HG03469 (cell line): ENCODE data around the gene SLC37A1.

Source experiments
- ATAC-seq: cut with Tn5 transposase; IDR thresholded peaks from one replicate; pipeline ENCODE4 v1.9.1; 2021; ENCODE audit warnings: mild to moderate bottlenecking, moderate library complexity, moderate number of reproducible peaks; ENCODE audit not compliant: unreplicated experiment

SLC37A1 gene

DNA sequence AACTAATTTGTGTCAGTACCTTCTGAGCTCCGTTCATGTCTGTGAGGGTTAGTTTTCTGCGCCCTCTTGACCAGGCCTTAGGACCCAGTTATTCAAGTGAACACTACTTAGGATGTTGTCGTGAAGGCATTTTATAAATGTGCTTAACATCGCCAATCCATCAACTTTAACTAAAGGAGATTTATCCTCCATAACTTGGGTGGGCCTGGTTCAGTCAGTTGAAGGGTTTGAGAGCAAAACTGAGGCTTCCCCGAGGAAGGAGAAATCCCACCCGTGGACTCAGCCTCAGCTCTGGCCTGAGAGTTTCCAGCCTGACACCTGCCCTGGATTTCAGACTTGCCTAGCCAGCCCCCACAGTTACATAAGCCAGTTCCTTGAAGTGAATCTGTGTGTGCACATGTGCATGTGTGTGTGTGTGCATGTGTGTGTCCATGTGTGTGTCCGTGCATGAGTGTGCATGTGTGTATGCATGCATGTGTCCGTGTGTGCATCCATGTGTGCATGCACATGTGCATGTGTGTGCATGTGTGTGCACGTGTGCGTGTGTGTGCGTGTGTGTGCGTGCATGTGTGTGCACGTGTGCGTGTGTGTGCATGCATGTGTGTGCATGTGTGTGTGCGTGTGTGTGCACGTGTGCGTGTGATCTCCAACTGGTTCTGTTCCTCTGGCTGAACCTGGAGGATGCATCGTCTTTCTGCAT lies 77.7 kb downstream of the SLC37A1 start:
- no peak for ATAC-seq

DNA sequence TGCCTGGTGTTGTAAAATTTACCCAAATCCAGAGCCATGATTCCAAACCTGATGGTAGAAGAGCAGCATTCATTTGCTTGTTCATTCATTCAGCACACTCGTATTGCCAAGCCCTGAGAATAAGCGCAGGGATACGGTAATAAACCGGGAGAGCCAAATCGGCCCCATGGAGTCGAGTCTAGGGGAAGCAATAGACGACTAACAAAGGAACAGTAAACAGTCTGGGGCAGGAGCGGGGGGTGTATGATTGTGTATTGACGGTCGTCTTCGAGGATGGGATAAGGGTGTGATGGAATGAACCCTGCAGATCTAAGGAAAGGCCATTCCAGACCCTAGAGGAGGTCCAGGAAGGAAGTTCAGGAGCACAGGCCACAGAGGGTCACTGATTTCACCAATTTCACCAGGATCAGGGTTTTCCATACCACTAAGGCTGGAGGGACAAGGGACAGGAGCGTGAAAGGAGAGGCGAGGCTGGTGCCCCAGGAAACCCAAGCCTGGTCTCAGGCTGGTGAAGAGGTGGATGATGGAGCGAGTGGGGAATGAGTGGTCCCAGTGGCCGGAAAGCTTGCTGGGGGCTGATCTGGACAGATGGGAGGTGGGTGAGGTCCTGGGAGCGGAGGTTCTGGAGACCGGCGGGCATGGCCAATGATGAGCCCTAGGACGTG lies 78.6 kb downstream of the SLC37A1 start:
- ATAC-seq, result no peak

DNA sequence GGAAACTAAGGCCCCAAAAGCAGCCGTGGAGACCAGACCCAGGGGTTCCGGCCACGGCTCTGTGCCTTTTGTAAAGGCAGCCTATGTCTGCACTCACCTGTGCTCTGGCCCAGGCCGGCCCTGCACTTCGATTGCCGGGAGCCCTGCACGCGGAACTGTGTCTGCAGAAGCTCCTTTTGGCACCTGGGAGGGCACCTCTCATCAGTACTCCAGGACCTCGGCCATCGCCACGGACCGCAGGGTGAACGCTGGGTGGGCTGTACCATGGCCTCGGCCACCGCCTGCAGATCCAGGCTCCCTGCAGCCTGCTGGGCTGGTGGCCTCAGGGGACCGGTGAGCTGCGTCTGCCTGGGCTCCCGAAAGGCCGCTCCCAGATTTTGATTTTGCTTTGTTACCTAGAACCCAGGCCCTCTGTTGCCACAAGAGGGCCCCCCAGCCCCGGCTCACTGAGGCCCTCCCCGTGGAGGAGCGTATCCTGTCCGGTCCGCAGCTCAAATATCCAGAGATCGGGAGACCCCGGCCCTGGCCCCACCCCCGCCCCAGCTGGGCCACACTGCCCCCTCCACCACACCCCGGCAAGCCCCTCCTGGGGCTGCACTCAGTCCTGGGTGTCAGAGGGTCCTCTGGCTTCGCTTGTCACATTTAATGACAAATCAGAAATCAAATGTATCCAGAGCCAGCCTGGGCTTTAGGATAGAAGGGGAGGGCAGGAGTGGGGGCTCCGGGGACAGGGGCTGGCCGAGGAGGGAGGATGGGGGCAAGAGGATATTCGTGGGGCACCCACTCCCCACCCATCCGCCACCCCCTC lies 79.6 kb downstream of the SLC37A1 start:
- ATAC-seq, result no peak

DNA sequence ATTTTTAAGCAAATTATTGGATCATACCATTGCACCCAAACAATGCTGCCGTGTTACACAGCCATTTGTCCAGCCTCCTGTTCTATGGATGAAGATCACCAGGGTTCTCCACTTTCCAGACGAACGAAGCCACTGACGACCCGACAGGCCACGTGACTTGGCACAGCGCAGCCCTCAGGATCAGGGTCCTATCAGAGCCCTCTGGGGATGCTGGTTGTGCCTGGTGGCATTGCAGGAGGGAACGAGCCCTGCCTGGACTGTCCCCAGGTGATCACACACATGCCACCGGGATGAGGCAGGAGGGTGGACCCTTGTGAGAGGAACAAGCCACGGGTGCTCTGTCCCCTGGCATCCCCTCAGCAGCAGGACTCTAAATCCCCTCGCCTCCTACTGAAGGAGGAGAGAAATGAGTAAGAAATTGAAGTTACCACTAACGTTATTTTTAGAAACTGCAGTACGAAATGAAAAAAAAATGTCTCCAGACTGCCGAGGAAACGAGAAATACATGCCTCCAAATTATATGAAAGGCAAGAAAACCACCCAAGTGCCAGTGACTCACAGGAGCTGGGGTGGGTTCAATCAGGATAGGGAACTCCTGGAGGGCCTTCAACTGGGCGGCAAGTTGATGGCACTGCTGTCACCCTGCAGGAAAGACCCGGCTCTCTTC lies 81.1 kb downstream of the SLC37A1 start:
- ATAC-seq, result no peak

DNA sequence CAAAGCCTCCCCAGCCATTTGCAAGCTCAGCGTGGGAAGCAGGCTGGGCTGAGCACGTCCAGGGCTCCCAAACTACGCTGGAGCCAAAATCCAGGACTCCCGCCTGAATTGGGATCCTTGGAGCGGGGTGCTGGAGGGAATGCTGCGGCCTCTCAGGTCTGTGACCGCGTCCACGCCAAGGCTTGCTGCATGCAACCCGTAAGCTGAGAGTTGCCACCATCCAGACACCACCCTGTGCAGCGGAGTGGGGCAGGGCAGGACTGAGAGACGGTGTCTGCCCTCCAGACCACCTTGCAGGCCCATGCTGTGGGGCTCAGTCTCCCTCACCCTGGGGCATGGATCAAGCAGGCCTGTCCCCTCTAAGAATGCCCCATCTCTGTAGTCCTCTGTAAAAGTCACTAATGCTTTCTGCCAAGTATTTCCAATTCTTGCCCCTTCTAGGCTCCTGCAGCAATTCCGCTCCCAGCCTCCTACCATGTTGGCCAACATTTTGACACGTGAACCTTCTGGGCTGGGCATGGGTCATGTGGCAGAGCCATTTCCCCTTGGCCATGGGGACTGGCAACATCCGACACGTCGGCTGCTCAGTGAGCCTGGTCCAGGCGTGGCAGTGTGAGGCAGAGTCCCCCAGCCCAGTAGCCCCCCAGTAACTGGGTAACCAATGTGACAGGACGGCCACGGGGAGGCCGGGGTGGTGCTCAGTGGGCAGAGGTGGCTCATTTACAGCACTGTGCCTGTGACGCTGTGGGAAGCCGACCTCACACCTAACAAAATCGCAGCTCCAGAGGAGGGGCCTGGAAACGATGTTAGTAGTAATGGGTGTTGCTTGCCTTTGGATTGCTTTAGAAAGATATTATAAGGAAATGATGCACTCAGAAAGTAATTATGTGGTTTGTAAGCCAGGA lies 81.9 kb downstream of the SLC37A1 start:
- no peak for ATAC-seq

DNA sequence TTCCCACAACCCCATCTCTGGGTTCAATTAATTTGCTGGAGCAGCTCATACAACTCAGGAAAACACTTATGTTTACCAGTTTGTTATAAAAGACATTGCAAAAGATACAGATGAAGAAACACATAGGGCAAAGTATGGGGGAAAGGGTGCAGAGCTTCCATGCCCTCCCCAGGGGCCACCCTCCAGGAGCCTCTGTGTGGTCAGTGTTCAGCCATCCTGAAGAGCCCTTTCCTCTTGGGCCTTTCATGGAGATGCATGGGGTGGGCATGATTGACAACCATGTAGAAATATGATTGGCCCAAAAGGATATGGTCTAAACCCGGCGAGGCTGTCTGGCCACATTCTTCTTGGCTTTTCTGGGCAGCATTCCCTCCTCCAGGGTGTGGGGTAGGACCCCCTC lies 83.0 kb downstream of the SLC37A1 start:
- ATAC-seq, result no peak

DNA sequence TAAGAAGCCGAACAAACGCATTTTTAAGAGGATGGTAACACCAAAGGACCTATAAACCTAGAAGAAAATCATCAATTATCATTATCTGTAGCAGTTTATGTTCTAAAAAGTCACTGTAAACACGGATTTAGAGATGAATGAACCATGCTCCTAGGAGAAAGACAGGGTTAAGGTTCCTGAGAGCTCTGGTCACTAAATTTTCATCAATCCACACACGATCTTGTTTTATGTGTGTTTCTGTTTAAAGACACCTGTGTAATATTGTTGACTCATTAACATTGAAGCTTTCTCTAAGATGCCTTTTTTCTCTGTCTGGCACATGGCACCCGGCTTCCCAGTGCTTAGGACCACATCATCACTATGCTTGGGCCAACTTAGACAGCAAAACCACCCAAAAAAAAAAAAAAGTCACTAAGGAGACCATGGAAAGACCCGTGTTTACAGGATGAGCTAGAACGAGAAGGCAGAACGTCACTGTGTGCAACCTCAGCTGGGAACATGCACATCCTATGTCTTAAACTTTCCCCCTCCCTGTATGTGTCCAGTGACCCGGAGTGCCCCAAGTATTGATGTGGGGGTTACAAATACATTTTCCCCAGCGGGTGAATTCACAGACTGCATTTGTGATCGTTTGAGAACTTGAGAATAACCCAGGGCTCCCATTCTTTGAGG lies 84.0 kb downstream of the SLC37A1 start:
- ATAC-seq, result no peak

DNA sequence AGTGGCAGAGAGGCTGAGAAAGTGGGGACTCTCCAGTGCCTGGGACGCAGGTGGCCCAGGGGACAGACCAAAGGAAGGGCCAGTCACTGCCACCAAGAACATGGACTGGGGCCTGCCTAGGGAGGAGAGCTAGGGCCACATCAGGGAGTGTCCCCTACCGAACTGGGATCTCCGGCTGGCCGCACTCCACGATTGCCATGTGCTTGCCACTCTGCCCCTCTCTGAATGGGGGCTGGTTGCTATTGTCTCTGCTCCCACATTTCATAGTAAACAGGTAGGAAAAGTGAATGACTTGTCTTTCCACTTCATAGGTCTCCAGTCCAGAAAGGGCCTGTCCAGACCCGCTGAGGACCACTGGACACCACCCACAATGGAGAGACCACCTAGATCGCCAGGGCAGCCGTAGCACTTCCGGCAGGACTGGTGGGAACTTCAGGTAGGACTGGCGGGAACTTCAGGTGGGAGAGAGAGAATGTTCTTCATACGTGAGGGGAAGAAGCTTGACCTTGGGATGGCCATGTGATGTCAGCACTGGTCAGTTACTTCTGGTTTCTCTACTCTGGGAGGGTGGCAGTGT lies 84.6 kb downstream of the SLC37A1 start:
- ATAC-seq, result no peak

DNA sequence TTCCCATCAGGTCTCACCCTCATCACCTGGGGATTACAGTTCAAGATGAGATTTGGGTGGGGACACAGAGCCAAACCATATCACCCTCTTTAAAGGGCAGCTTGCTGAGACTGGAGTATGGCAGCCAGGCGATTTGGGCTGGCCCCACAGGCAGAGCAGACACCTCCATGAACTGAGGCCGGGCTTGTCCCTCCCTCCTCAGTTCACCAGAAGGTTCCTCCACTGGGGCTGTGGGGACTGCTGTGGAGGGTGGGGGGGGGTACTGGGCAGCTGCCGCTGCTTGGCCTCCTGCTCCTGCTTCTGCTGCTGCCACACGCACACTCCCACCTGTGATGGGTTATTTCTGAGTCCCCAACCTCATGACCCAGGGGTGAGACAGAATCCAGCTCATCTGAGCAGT lies 85.8 kb downstream of the SLC37A1 start:
- ATAC-seq, result no peak

DNA sequence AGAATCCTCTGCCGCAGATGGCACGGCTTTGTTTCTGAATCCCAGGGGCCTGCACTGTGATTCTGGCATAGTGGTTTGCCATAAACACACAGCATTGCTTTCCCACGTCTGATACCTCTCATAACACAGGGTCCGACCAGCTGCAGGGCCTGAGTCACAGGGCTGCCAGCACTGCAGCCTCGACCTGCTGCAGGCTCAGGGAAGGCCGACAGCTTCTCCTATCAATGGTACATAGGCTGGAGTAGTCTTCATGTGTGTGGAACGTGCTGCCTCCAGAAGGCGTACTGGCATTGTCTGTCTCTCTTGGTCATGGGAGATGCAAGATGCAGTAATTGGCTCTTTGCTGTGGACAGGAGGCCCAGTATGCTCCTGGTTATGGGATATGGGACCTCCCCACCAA lies 86.3 kb downstream of the SLC37A1 start:
- ATAC-seq, result no peak

DNA sequence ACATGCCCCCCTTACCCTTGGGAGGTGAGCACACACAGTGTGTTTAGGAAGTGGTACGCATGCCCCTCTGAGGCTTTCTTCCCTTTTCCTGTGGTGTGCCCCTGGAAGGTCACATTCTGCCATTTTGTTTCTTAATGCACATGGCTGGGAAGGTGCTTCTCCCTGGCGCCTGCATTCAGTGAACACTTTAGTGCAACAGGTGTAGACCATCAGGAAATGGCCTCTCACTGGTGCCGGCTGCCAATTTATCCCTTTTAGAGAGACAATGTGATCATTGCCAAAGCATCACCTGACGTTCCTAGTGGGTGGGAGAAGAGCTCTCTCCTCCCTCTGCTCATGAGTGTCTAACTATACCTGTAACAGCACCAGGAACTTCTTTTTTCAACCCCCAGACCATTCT lies 88.0 kb downstream of the SLC37A1 start:
- no peak for ATAC-seq

DNA sequence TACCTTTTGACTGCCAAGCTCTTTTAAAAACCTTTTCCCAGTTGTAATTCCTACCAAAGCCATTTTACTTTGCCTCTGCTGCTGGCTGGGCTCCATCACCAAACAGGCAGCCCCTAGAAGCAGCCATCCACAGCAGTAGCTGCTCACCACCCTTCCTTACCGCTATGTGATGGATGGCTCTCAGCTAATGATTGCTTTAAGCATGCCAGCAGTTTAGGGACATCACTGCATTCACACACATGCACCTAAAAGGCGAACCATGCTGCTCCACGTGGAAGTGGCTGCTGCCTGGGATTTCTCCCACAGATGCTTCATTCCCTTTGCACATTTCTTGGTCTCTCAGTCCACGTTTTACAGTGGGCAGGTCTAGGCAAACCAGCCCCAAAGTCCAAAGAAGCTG lies 93.5 kb downstream of the SLC37A1 start:
- no peak for ATAC-seq

DNA sequence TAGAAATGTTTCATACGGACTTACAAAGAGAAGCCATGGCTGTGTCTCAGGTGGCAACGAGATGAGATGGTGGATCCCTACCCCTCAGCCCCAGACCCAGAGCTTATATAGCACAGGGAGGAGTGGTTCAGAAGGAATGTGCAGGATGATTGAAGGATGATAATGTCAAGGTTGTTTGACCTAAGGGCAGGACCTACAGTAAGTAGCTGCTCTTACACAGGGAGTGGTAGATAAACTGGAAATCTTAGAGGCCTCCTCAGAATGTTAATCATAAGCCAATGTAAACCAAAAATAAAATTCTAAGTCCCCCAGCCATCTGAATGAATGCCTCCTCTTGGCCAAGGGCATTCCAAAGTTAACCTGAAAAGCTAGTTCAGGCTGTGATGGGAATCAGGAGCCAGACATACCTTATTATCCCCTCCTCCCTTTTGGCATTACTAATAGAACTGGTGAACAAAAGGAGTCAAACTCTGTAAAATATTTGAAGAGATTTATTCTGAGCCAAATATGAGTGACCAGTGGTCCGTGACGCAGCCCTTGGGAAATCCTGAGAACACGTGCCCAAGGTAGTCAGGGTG lies 94.0 kb downstream of the SLC37A1 start:
- no peak for ATAC-seq

DNA sequence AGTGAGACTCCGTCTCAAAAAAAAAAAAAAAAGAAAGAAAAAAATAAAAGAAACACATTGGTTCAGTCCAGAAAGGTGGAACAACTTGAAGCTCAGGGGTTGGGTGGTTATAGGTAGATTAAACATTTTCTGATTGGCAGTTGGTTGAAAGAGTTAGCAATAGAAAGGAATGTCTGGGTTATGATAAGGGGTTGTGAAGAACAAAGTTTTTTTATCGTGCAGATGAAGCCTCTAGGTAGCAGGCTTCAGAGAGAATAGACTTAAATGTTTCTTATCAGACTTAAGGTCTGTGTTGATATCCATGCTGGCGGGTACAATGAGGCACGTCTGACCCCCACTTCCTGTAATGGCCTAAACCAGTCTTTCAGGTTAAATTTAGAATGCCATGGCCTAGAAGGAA lies 94.8 kb downstream of the SLC37A1 start:
- ATAC-seq, result no peak

DNA sequence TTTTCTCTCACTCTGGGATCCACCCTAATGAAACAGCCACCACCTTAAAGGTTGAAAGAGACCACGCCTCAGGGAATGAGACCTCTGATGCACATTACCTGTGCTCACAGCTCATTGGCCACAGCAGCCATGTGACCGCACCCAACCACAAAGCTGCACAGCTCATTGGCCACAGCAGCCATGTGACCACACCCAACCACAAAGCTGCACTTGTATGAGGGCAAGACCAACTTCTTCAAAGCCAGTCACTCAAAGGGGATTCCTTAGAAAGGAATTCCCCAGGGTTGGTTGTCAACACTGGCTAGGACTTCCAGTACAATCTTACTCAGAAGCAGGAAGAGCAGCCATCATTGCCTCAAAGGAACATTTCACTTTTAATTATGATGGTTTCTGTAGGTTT lies 96.2 kb downstream of the SLC37A1 start:
- ATAC-seq, result no peak

DNA sequence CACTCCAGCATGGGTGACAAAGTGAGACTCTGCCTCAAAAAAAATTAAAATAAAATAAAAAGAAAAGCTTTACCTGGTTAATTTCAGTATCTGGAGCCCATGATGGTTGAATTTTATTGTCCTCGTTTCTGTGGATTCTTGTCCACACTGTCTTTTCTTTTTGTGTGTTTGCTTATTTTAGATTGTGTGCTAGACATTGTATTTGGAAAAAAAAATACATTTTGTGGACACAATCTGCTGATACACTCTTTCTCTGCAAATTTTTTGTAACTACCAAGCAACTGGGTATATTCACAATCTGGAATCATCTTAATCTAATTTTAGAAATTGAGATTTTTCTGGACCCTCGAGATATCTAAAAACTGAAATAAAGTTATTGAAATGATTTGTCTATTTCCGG lies 98.2 kb downstream of the SLC37A1 start:
- ATAC-seq, result no peak

DNA sequence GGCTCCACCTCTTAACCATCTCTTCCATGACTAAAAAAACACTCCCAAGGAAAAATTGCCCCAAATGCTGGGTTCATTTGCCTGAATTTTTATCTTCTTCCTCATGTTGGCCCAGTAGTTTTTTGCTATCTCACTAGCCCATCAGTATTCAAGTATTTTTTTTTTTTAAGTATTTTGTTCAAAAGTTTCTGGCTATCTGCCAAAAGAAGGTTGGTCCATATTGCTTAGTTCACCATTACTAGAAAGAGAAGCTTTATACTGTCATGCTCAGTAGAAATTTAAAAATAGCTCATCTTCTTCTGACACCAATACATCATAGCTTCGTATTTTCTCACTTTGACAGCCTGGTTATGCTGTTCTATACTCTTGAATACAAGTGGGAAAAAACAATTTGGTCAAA lies 98.7 kb downstream of the SLC37A1 start:
- no peak for ATAC-seq

DNA sequence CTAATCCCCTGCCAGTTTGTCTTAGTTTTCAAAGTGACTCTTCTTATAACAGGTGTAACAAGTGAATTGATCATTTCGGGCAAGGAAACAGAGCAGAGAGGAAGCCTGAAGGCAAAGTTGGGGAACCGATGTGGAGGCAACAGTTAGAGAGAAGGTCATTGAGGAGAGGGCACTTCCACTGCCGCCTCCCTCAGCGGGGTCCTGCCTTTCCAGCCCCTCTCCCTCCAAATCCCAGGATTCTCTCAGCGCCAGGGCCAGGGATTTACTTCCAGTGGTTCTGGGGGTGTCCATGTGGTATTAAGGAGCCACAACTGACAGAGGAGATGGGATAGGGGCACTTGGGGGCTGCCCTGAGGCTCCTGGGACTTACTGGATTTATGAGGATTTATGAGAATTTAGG lies 100.1 kb downstream of the SLC37A1 start:
- ATAC-seq, result no peak

DNA sequence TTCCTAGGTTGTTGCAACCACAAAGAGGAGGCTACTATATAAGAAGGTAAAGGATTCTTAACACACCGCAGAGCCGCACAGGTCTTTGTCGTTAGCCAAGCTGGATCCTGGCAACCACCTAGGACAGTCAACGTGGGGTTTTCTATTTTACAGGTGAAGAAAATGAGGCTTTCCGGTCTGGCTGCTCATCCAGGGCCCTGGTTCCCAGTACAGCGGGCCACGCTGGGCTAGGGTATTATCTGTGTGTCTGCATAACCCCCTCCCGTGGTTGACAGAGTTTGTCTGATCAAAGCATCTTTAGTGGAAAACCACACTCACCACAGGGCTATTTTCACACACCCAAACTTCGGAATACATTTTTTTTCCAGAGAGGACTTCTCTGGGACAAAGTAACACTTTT lies 100.7 kb downstream of the SLC37A1 start:
- no peak for ATAC-seq
